GM18870 (cell line): ENCODE measurements around the gene CORO7.

Source experiments
- ATAC-seq: cut with Tn5 transposase; IDR thresholded peaks from one replicate; pipeline ENCODE4 v1.9.1; 2021; ENCODE audit warnings: moderate library complexity; ENCODE audit not compliant: unreplicated experiment

Gene CORO7

GRCh38 chr16:4385789-4386450, 30.5 kb downstream of the CORO7 start:
- ATAC-seq = no peak

- no peak for ATAC-seq
These were observed 31.2 kb downstream of the CORO7 start for GRCh38 chr16:4385066-4385788.

- no peak for ATAC-seq
These were observed 31.9 kb downstream of the CORO7 start for GRCh38 chr16:4384509-4384942.

- no peak for ATAC-seq
These were observed 32.6 kb downstream of the CORO7 start for GRCh38 chr16:4383591-4384444.

GRCh38 chr16:4382795-4383357, 33.5 kb downstream of the CORO7 start:
- ATAC-seq = no peak

- no peak for ATAC-seq
These were observed 34.2 kb downstream of the CORO7 start for GRCh38 chr16:4381935-4382794.

GRCh38 chr16:4381072-4381934, 35.1 kb downstream of the CORO7 start:
- ATAC-seq = no peak

GRCh38 chr16:4380119-4381063, 36.0 kb downstream of the CORO7 start:
- no peak for ATAC-seq

GRCh38 chr16:4378999-4379690, 37.3 kb downstream of the CORO7 start:
- ATAC-seq = no peak

GRCh38 chr16:4378161-4378666, 38.2 kb downstream of the CORO7 start:
- ATAC-seq = no peak

GRCh38 chr16:4377573-4378154, 38.7 kb downstream of the CORO7 start:
- no peak for ATAC-seq

- no peak for ATAC-seq
These were observed 39.4 kb downstream of the CORO7 start for GRCh38 chr16:4376893-4377572.

GRCh38 chr16:4376126-4376892, 40.1 kb downstream of the CORO7 start:
- no peak for ATAC-seq

- ATAC-seq = no peak
These were observed 40.7 kb downstream of the CORO7 start for GRCh38 chr16:4375717-4376116.

- ATAC-seq = no peak
These were observed 42.3 kb downstream of the CORO7 start for GRCh38 chr16:4373909-4374742.
